ENCODE data around the gene MEPCE. TPM values are rescaled to one million over a fixed set of nuclear protein-coding genes. Genes with fewer than 3 reads are reported as not detected.

The MEPCE gene
- total and polyA plus RNA-seq, 9 of the 15 experiments (the other 6 are each of a cell fraction or from before 2014, with no cell fraction given), result 10.9 to 76.3 (median 44.1) TPM

- TF ChIP-seq PHF21A (IDR thresholded peaks at IDR 0.05; ENCODE audit: borderline replicate concordance, low read depth), result no peak
- peak; percentile 90 for TF ChIP-seq ZNF644 (tag; IDR thresholded peaks at IDR 0.05; ENCODE audit: low read depth)
- peak; percentile 96 for TF ChIP-seq TAF9B (IDR thresholded peaks at IDR 0.05; ENCODE audit: partially characterized antibody)
- 0 out of 2 replicates have a peak, but pooled peaks have one; percentile 18 for TF ChIP-seq SREBF2 (CRISPR knock-in tag; IDR thresholded peaks at IDR 0.05)
- peak; percentile 90 for TF ChIP-seq ZNF395 (CRISPR knock-in tag; IDR thresholded peaks at IDR 0.05)
- peak; percentile 88 for TF ChIP-seq NR2C2 (CRISPR knock-in tag; IDR thresholded peaks at IDR 0.05)
- peak; percentile 98 for TF ChIP-seq NR2C2 (tag; IDR thresholded peaks at IDR 0.05)
- TF ChIP-seq ZZZ3 (IDR thresholded peaks at IDR 0.05), result no peak
- peak; percentile 31 for TF ChIP-seq GTF3C2 (IDR thresholded peaks at IDR 0.05; ENCODE audit: borderline replicate concordance, extremely low read depth, insufficient read length)
- peak in 1 of 2 experiments; percentile 63; a peak in 2 of 4 replicates for TF ChIP-seq ETV6 (IDR thresholded peaks at IDR 0.05; ENCODE audit: borderline replicate concordance in 1 of 2, low read depth in 2 of 2, low read length in 1 of 2)
- no peak for TF ChIP-seq ETV6 (CRISPR knock-in tag; IDR thresholded peaks at IDR 0.05; ENCODE audit: borderline replicate concordance)
- 0 out of 4 replicates have a peak, but pooled peaks of 1 of the 2 experiments have one; percentile 25 for TF ChIP-seq MLLT1 (IDR thresholded peaks at IDR 0.05)
- TF ChIP-seq RNF219 (CRISPR knock-in tag; IDR thresholded peaks at IDR 0.05), result no peak
- peak; percentile 75 for TF ChIP-seq STAT5A (IDR thresholded peaks at IDR 0.05; ENCODE audit: borderline replicate concordance, low read length)
- TF ChIP-seq ZBTB2 (IDR thresholded peaks at IDR 0.05), result peak; percentile 82
- peak; percentile 47; the same call in 1 of the 2 replicates for TF ChIP-seq NFIC (IDR thresholded peaks at IDR 0.05)
Measured at GRCh38 chr7:100444311-100445278, 15.0 kb downstream of the MEPCE start (continued).
